Gastrocnemius medialis (tissue), 4 donors: ENCODE measurements around the gene MROH2B.

Experiments
- CTCF ChIP-seq, 5 experiments: fragments of 450-650 bp in 3 of 5; fragments of 200-600 bp in 2 of 5; sonication (generic) in 2 of 5; IDR thresholded peaks in 4 of 5; conservative IDR thresholded peaks in 1 of 5; 1 replicate in 4 of 5; 2 replicates in 1 of 5; pipeline ENCODE4 v1.5.1; 2016 to 2019; ENCODE audit warnings: antibody characterized with exemption in 5 of 5, mild to moderate bottlenecking in 3 of 5, moderate library complexity in 3 of 5
- POLR2A ChIP-seq, 2 donors: fragments of 450-650 bp; IDR thresholded peaks; one replicate each; pipeline ENCODE4 v1.6.1; 2017; ENCODE audit warnings: antibody characterized with exemption in 2 of 2, mild to moderate bottlenecking in 2 of 2, moderate library complexity in 2 of 2

GRCh38 chr5:41067714-41068568, 3.2 kb downstream of the MROH2B start:
- TF ChIP-seq CTCF (IDR thresholded peaks at IDR 0.05 in 4 of 5, conservative IDR thresholded peaks at IDR 0.05 in 1 of 5): no peak
- no peak for TF ChIP-seq POLR2A (IDR thresholded peaks at IDR 0.05)
